SK-N-SH (cell line): ENCODE data around the gene OSGEPL1. TPM values are rescaled to one million over a fixed set of nuclear protein-coding genes. Genes with fewer than 3 reads are reported as not detected.

Source experiments
- CTCF ChIA-PET: fragments of 300-600, 350-600 bp; formaldehyde crosslinking; extraction: SDS; loops from one replicate; lab custom pipeline; 2021; lab: Yijun Ruan, JAX
- POLR2A ChIA-PET: fragments of 350-600 bp; sonication (Branson Sonifier 250); formaldehyde crosslinking; extraction: SDS; loops from one replicate; lab custom pipeline; 2020; ENCODE audit warnings: antibody characterized with exemption, inconsistent platforms; lab: Yijun Ruan, JAX
- DNase-seq: peaks from one replicate; pipeline ENCODE4 v3.0.0; 2012
- H2AFZ ChIP-seq: fragments of 200-600 bp; sonication (generic); 2 replicates; pipeline ENCODE4 v1.8.1; 2016; ENCODE audit warnings: antibody characterized with exemption, mild to moderate bottlenecking, low read depth
- H3F3A ChIP-seq: fragments of 200-600 bp; sonication (generic); replicated peaks from 2 replicates; pipeline ENCODE3; 2016; ENCODE audit warnings: antibody characterized with exemption, mild to moderate bottlenecking; ENCODE audit not compliant: insufficient read depth
- H3K27ac ChIP-seq, 2 experiments: fragments of 200-500 bp in 1 of 2; fragments of 200-600 bp in 1 of 2; sonication (Bioruptor generic) in 1 of 2; sonication (generic), shearing (Covaris generic) in 1 of 2; 2 replicates each; pipeline versions ENCODE4 v1.5.1 to v1.6.1; 2014 to 2016; ENCODE audit warnings: low read depth in 2 of 2, inconsistent platforms in 1 of 2, low read length in 1 of 2, mild to moderate bottlenecking in 1 of 2, mixed read lengths in 1 of 2
- H3K27me3 ChIP-seq: fragments of 200-600 bp; sonication (generic), shearing (Covaris generic); 2 replicates; pipeline ENCODE4 v1.6.1; 2016; ENCODE audit warnings: mixed run types; ENCODE audit not compliant: insufficient read depth
- H3K36me3 ChIP-seq, 2 experiments: fragments of 200-500 bp in 1 of 2; fragments of 200-600 bp in 1 of 2; sonication (Bioruptor generic) in 1 of 2; sonication (generic) in 1 of 2; replicated peaks in 1 of 2; 2 replicates each; pipeline versions ENCODE3 to v1.5.1; 2014 to 2016; ENCODE audit warnings: low read length in 1 of 2, mild to moderate bottlenecking in 1 of 2; ENCODE audit not compliant: insufficient read depth in 2 of 2, control insufficient read depth in 1 of 2
- H3K4me1 ChIP-seq, 2 experiments: fragments of 200-500 bp in 1 of 2; fragments of 200-600 bp in 1 of 2; sonication (Bioruptor generic) in 1 of 2; sonication (generic), shearing (Covaris generic) in 1 of 2; 2 replicates each; pipeline versions ENCODE4 v1.5.1 to v1.6.1; 2014 to 2016; ENCODE audit warnings: low read depth in 1 of 2, low read length in 1 of 2, mixed run types in 1 of 2; ENCODE audit not compliant: insufficient read depth in 2 of 2, control insufficient read depth in 1 of 2
- H3K4me2 ChIP-seq: fragments of 200-600 bp; sonication (generic), shearing (Covaris generic); 2 replicates; pipeline ENCODE4 v1.6.1; 2017; ENCODE audit warnings: mixed run types
- H3K4me3 ChIP-seq, 2 experiments: fragments of 200-500 bp in 1 of 2; fragments of 200-600 bp in 1 of 2; sonication (Bioruptor generic) in 1 of 2; sonication (generic), shearing (Covaris generic) in 1 of 2; 2 replicates each; pipeline versions ENCODE4 v1.5.1 to v1.8.1; 2014 to 2016; ENCODE audit warnings: low read depth in 2 of 2, inconsistent platforms in 1 of 2, low read length in 1 of 2, mild to moderate bottlenecking in 1 of 2, mixed read lengths in 1 of 2, moderate library complexity in 1 of 2
- H3K79me2 ChIP-seq: fragments of 200-600 bp; sonication (generic); 2 replicates; pipeline ENCODE4 v1.8.1; 2017; ENCODE audit warnings: mild to moderate bottlenecking; ENCODE audit not compliant: insufficient read depth
- H3K9ac ChIP-seq: fragments of 200-600 bp; sonication (generic); 2 replicates; pipeline ENCODE4 v1.6.1; 2017; ENCODE audit warnings: mixed run types
- H3K9me2 ChIP-seq: fragments of 200-600 bp; sonication (generic); 2 replicates; pipeline ENCODE4 v1.6.1; 2017; ENCODE audit warnings: mixed run types
- H3K9me3 ChIP-seq: fragments of 200-600 bp; sonication (generic); 2 replicates; pipeline ENCODE4 v1.6.1; 2017; ENCODE audit warnings: mixed run types, mild to moderate bottlenecking, moderate library complexity
- H4K20me1 ChIP-seq: fragments of 200-600 bp; sonication (generic); 2 replicates; pipeline ENCODE4 v1.6.1; 2017; ENCODE audit warnings: mild to moderate bottlenecking, mixed run types; ENCODE audit not compliant: insufficient read depth
- CHD2 ChIP-seq: fragments of 150-350 bp; IDR thresholded peaks from 2 replicates; pipeline ENCODE4 v1.6.1; 2018; ENCODE audit warnings: low read length; ENCODE audit not compliant: partially characterized antibody
- ELF1 ChIP-seq: IDR thresholded peaks from 2 replicates; pipeline ENCODE4 v1.4.0; 2012
- EP300 ChIP-seq, 2 experiments: IDR thresholded peaks; 2 replicates each; pipeline versions ENCODE4 v1.4.0 to v1.6.1; 2012; ENCODE audit warnings: borderline replicate concordance in 1 of 2, low read depth in 1 of 2, low read length in 1 of 2
- EZH2phosphoT487 ChIP-seq: fragments of 200-600 bp; sonication (generic); IDR thresholded peaks from 2 replicates; pipeline ENCODE4 v1.6.1; 2017; ENCODE audit warnings: low read depth, mixed run types, mild to moderate bottlenecking, antibody characterized with exemption, moderate library complexity, borderline replicate concordance
- FOSL2 ChIP-seq: IDR thresholded peaks from 2 replicates; pipeline ENCODE4 v1.4.0; 2012; ENCODE audit warnings: low read depth, mild to moderate bottlenecking, moderate library complexity, borderline replicate concordance
- FOXJ3 ChIP-seq: sonication (generic); formaldehyde crosslinking; IDR thresholded peaks from 2 replicates; pipeline ENCODE4 v1.5.1; 2020; ENCODE audit warnings: mild to moderate bottlenecking, missing genetic modification reagents
- FOXM1 ChIP-seq: IDR thresholded peaks from 2 replicates; pipeline ENCODE4 v1.4.0; 2012; ENCODE audit warnings: low read depth, mild to moderate bottlenecking
- GABPA ChIP-seq: IDR thresholded peaks from 2 replicates; pipeline ENCODE4 v1.4.0; 2012; ENCODE audit warnings: low read depth, mild to moderate bottlenecking
- JUND ChIP-seq: IDR thresholded peaks from 2 replicates; pipeline ENCODE4 v1.4.0; 2012
- MAX ChIP-seq: IDR thresholded peaks from 2 replicates; pipeline ENCODE4 v1.4.0; 2012; ENCODE audit warnings: low read depth
- NFIC ChIP-seq: IDR thresholded peaks from 2 replicates; pipeline ENCODE4 v1.4.0; 2012; ENCODE audit warnings: borderline replicate concordance
- POLR2AphosphoS5 ChIP-seq: IDR thresholded peaks from 2 replicates; pipeline ENCODE4 v1.6.1; 2012; ENCODE audit warnings: low read depth, low read length
- RAD21 ChIP-seq: IDR thresholded peaks from 2 replicates; pipeline ENCODE4 v1.6.1; 2012; ENCODE audit warnings: mild to moderate bottlenecking, low read length
- RXRA ChIP-seq: IDR thresholded peaks from 2 replicates; pipeline ENCODE4 v1.4.0; 2012; ENCODE audit warnings: low read depth, mild to moderate bottlenecking, borderline replicate concordance
- SIN3A ChIP-seq: IDR thresholded peaks from 2 replicates; pipeline ENCODE4 v1.6.1; 2012; ENCODE audit warnings: low read depth, mild to moderate bottlenecking, low read length, moderate library complexity, borderline replicate concordance
- TCF12 ChIP-seq: IDR thresholded peaks from 2 replicates; pipeline ENCODE4 v1.4.0; 2012
- YY1 ChIP-seq: IDR thresholded peaks from 2 replicates; pipeline ENCODE4 v1.4.0; 2012; ENCODE audit warnings: low read depth, mild to moderate bottlenecking
- ZBTB33 ChIP-seq: IDR thresholded peaks from 2 replicates; pipeline ENCODE4 v1.4.0; 2012; ENCODE audit warnings: low read depth, borderline replicate concordance
- WGBS: methylation state at CpG from one replicate; pipeline ENCODE4 v1.1.6; 2017; ENCODE audit warnings: low lambda C conversion rate; 5-methylcytosine and 5-hydroxymethylcytosine counted together
- polyA plus RNA-seq, 3 experiments: library from polyadenylated mRNA; depleted of rRNA; stranded (reverse); fragments of >200 nt; gene quantifications; 2 replicates each; pipeline ENCODE4 v1.2.3, GENCODE V29; 2012
- TF ChIP-seq, protein P1 (sequence below): IDR thresholded peaks from 2 replicates; pipeline ENCODE4 v1.4.0; 2012; ENCODE audit warnings: low read depth, borderline replicate concordance
- TF ChIP-seq, protein P2 (sequence below): fragments of 200-600 bp; sonication (generic); IDR thresholded peaks from 2 replicates; pipeline ENCODE4 v1.6.1; 2017; ENCODE audit warnings: antibody characterized with exemption, mild to moderate bottlenecking, moderate library complexity

OSGEPL1 gene
- polyA plus RNA-seq, 1 of the 3 experiments (the other 2 are of a cell fraction): 5.8 TPM

- no peaks in the 10 kb centered on the region for H3K27me3 ChIP-seq
- H3K4me1 ChIP-seq: peaks cover 3 to 8% of the 10 kb centered on the region in 2 experiments
- peak overlapping the region; percentile 80 to 94 for H3K4me3 ChIP-seq
- H3K9me2 ChIP-seq: no peaks in the 10 kb centered on the region
- ChIA-PET POLR2A (no interaction called here), CTCF (interaction anchor here (2.4 kb wide), 1 partner anchor 19 kb away, joined by 7 read pairs; the partner anchor contains the start of gene OSGEPL1)
- no peak overlapping the region for H2AFZ ChIP-seq
- peaks cover 18% of the 10 kb centered on the region for H3F3A ChIP-seq
- TF ChIP-seq FOXM1 (no peak), MAX (no peak), EP300 (IDR thresholded peaks at IDR 0.05; ENCODE audit: borderline replicate concordance in 1 of 2, low read depth in 1 of 2, low read length in 1 of 2) (no peak), RXRA (no peak), EZH2phosphoT487 (no peak), FOSL2 (no peak), YY1 (no peak), ELF1 (no peak), SIN3A (no peak), FOXJ3 (CRISPR knock-in tag) (no peak), CHD2 (no peak), POLR2AphosphoS5 (no peak), GABPA (no peak), TCF12 (no peak), JUND (no peak), NFIC (no peak), ZBTB33 (no peak), RAD21 (no peak)
- TF ChIP-seq, protein P1, sequence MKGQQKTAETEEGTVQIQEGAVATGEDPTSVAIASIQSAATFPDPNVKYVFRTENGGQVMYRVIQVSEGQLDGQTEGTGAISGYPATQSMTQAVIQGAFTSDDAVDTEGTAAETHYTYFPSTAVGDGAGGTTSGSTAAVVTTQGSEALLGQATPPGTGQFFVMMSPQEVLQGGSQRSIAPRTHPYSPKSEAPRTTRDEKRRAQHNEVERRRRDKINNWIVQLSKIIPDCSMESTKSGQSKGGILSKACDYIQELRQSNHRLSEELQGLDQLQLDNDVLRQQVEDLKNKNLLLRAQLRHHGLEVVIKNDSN: no peak
- TF ChIP-seq, protein P2, sequence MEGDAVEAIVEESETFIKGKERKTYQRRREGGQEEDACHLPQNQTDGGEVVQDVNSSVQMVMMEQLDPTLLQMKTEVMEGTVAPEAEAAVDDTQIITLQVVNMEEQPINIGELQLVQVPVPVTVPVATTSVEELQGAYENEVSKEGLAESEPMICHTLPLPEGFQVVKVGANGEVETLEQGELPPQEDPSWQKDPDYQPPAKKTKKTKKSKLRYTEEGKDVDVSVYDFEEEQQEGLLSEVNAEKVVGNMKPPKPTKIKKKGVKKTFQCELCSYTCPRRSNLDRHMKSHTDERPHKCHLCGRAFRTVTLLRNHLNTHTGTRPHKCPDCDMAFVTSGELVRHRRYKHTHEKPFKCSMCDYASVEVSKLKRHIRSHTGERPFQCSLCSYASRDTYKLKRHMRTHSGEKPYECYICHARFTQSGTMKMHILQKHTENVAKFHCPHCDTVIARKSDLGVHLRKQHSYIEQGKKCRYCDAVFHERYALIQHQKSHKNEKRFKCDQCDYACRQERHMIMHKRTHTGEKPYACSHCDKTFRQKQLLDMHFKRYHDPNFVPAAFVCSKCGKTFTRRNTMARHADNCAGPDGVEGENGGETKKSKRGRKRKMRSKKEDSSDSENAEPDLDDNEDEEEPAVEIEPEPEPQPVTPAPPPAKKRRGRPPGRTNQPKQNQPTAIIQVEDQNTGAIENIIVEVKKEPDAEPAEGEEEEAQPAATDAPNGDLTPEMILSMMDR: no peak
- H3K36me3 ChIP-seq: peaks cover 33 to 52% of the 10 kb centered on the region in 2 experiments
- no peaks in the 10 kb centered on the region for H3K9me3 ChIP-seq
- peak overlapping the region in 1 of 2 experiments; percentile 93; a peak in 1 of 4 replicates for H3K27ac ChIP-seq
- H3K79me2 ChIP-seq: peaks cover 91% of the 10 kb centered on the region
- 47% methylated on average over 4 of the region's 4 CpGs for WGBS
- H3K9ac ChIP-seq: peak overlapping the region; percentile 74; the same call in 1 of the 2 replicates
- no peaks in the 10 kb centered on the region for H4K20me1 ChIP-seq
- H3K4me2 ChIP-seq: peak overlapping the region; percentile 72
- no peak for DNase-seq
Measured at GRCh38 chr2:189782221-189782671, 19.7 kb upstream of the OSGEPL1 start.
